AG10803 (cell line): ENCODE results near the gene DBP.

ENCODE experiments used
- DNase-seq: peaks from one replicate; pipeline ENCODE4 v3.0.0; 2010; ENCODE audit warnings: low read depth
- H3K4me3 ChIP-seq: 2 replicates; pipeline ENCODE4 v1.5.1; 2011; ENCODE audit warnings: mild to moderate bottlenecking, low read length, control low read depth
- TF ChIP-seq, protein P1 (sequence below): conservative IDR thresholded peaks from 2 replicates; pipeline ENCODE4 v1.5.1; 2011; ENCODE audit warnings: mild to moderate bottlenecking, low read length, control low read depth, inconsistent platforms

DBP gene

GRCh38 chr19:48582168-48582567, 55.0 kb downstream of the DBP start:
- DNase-seq, result no peak
- H3K4me3 ChIP-seq, result no peak overlapping the region
- TF ChIP-seq, protein P1, sequence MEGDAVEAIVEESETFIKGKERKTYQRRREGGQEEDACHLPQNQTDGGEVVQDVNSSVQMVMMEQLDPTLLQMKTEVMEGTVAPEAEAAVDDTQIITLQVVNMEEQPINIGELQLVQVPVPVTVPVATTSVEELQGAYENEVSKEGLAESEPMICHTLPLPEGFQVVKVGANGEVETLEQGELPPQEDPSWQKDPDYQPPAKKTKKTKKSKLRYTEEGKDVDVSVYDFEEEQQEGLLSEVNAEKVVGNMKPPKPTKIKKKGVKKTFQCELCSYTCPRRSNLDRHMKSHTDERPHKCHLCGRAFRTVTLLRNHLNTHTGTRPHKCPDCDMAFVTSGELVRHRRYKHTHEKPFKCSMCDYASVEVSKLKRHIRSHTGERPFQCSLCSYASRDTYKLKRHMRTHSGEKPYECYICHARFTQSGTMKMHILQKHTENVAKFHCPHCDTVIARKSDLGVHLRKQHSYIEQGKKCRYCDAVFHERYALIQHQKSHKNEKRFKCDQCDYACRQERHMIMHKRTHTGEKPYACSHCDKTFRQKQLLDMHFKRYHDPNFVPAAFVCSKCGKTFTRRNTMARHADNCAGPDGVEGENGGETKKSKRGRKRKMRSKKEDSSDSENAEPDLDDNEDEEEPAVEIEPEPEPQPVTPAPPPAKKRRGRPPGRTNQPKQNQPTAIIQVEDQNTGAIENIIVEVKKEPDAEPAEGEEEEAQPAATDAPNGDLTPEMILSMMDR, result no peak
